ENCODE data around the gene MIS12.
A peak's percentile ranks its signal among the peaks of the same experiment; 100 is the strongest.

The MIS12 gene

DNA sequence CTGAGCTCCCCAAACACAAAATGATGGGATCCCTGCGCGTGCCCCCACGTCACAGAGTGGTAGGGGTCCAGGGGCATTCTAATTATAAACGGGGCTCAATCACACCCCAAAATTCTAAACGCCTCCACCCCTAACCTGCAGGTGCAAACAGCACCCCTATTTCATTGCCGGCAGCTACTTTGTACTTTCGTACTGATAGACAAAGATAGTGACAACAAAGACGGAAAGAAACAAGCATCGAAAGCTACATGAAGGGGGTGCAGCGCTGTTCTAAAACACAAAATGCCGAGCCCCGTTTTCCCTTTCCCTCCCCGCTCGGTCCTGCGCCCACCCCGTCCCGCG lies 13.9 kb downstream of the MIS12 start:
- no peak for DNase-seq (ENCODE audit: low read depth)

DNA sequence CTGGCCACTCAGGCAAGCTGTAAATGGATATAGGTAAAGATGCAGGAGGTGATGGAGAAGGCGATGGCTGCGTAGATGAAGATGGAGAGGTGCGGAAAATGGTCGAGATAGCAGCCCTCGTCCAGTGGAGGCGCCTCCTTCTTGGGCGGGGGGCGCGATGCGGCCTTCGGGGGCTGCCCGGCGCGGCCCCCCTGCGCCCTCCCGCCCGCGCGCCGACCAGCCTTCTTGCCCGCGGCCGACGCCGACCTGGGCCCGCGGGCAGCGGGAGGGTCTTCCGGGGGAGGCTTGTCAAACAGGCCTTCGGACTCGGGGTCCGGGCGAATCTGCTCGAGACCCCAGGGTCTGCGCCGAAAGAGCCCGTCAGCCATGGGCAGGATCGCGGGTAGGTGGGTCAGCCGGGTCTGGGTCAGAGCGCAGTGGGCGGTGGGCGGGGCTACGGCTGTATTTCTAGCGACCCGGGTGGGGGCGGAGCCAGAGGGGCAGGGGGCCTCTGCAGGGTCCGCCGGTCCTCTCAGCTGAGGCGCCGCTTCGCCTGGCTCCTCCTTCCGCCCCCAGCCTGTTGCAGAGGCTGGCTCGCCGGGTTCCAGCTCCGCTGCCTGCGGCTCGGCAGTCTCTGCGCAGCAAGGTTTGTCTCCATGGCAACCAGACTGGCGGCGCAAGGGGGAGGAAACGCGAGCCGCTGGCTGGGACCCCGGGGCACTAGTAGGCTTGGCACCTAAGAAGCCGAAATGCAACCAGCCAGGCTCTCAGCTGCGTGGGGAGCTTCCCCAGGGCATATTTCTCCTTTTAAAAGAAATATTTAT lies 14.4 kb downstream of the MIS12 start:
- DNase-seq (ENCODE audit: low read depth), result peak; percentile 59

DNA sequence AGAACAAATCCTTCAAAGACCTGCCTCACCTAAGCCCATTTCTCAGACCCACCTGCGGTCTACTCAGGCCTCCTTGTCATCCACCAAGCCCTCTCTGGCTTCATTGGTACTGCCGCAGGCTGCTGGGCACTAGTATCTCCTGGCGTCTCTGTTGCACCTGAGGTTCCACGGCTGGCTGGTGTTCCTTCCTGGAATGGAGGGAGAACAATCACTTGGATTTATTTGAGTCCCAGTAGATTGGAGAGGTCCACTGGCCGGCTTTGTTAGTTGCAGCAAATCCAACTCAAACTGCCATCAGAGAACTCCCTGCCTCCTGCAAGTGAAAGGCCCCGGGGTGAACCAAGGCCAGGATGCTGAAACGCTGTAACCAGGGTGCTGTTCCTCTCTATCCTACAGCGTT lies 15.3 kb downstream of the MIS12 start:
- no peak for DNase-seq (ENCODE audit: low read depth)

DNA sequence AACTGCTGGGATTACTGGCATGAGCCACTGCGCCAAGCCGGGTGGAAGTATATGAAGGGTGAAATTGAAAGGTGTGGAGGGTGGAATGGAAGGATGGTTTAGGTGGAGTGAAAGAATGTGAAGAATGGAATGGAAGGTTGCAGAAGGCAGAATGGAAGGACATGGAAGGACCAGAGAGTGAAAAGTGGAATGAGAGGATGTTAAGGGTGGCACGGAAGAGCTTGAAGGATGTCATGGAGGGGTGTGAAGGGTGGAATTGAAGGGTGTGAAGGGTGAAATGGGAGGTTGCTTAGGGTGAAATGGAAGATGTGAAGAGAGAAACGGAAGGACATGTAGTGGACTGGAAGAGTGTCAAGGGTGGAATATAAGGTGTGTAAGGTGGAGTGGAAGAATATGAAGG lies 16.2 kb downstream of the MIS12 start:
- DNase-seq (ENCODE audit: low read depth), result no peak

DNA sequence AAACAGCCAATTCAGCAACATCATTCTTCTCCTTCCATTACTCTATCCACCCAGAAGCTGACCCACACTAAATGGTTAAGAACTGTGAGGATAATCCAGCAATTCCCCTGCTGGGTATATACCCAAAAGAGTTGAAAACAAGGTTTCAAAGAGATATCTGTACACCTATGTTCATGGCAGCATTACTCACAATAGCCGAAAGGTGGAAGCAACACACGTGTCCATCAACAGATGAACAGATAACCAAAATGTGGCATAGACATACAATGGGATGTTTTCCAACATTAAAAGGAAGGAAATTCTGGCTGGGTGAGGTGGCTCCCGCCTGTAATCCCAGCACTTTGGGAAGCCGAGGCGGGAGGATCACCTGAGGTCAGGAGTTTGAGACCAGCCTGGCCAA lies 19.9 kb downstream of the MIS12 start:
- DNase-seq (ENCODE audit: low read depth), result no peak

DNA sequence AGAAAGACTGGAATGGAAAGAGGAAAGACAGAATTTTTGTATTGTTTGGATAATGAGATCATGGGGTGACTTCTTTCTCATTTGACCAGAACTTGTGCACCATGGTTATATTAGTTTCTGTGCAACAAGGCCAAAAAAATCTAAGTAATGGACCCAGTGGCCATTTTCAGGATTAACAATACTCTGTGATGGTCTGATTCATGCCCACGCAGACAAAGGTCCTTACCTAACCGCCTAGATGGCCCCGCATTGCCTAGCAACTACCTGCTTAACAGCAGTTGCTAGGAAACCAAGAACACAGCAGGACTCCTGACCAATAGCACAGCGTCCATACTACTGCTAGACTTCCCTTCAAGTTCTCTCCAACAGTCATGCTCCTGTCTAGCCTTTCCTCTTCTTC lies 22.4 kb downstream of the MIS12 start:
- no peak for DNase-seq (ENCODE audit: low read depth)

DNA sequence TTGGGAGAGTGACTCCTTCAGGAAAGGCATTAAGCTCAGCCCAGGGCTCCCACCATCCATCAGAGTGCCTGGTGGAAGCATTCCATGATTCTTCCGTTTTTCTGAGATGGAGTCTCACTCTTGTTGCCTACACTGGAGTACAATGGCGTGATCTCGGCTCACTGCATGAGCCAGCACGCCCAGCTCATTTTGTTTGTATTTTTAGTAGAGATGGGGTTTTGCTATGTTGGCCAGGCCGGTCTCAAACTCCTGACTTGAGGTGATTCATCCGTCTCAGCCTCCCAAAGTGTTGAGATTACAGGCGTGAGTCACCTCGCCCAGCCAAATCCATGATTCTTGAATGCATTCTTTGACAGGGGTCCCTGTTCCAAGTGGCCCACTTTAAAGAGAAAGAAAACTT lies 23.1 kb downstream of the MIS12 start:
- DNase-seq (ENCODE audit: low read depth), result no peak

DNA sequence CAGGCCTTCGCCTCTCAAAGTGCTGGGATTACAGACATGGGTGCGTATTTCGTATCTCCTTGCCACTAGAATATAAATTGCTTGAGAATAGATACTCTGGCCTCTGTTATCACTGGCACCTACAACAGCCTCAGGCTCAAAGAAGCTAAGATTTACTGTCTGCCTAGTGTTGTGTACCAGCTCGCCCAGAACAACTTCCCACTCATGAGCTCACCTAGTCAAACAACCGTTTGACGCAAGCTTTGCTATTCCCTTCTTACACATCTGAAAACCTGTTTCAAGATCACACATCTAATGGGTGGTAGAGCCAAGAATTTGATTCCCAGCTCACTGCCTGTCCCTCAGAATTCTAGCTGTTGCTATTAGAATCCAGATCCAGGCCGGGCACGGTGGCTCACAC lies 24.4 kb downstream of the MIS12 start:
- DNase-seq (ENCODE audit: low read depth), result no peak

DNA sequence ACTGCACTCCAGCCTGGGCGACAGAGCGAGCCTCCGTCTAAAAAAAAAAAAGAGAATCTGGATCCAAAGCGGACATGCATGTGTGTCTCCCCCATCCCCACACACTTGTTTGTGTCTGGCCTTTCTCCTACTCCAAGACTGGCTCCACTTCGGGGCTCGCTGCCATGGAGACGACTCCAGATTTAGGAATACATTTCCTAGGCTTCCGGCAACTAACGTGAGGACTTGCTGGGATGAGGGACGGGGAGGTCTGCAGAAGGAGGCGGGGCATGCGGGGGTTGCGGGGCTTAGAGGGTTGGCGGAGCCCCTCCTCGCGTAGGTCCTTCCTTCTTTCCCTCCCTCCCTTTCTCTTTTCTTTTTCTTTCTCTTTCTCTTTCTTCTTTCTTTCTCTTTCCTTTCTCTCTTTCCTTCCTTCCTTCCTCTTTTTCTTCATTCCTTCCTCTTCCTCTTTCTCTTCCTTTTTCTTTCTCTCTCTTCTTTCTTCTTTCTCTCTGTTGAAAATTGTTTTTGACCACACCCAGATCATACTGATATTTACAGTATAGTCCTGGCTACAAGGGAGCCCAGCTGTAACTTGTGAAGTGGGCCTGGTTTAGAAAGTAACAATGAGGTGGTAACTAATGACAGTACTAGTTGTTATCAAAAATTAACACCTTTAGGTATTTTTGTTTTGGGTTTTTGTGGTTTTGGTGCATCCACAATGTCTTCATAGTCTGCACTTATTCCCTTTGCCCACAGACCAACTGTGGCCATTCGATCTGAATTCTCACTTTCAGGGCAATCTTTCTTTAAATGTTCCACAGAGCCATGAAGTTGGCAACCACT lies 25.2 kb downstream of the MIS12 start:
- no peak for DNase-seq (ENCODE audit: low read depth)

DNA sequence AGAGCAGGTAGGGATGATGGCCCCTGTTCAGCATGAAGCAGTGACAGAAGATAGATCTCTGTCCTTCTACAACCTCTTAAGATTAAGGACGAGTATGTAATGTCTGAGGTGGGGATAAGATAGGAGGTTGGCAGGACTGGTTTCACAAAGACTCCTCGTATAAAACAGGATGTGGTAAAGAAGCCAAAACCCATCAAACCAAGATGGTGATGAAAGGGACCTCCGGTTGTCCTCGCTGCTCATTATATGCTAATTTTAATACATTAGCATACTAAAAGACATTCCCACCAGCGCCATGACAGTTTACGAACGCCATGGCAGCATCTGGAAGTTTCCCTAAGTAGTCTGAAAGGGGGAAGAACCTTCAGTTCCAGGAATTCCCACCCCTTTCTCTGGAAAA lies 27.3 kb downstream of the MIS12 start:
- no peak for DNase-seq (ENCODE audit: low read depth)

DNA sequence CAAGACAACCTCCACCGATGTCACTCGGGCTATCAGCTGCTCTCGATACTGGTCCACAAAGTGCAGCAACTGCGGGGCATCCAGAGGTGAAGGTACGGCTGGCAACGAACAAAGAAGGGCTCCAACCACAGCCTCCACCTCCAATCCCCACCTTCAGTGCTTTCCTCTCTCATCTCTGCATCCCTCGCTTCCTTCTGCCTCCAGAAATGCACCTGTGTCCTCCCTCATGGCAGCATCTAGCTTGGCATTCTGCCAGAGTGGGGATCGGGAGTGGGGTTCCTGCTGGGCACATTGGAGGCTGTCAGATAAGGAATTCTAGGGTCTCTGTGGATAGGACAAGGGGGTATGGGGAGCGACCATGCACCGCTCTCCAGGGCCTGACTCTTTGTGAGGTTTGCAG lies 28.6 kb downstream of the MIS12 start:
- DNase-seq (ENCODE audit: low read depth), result no peak

DNA sequence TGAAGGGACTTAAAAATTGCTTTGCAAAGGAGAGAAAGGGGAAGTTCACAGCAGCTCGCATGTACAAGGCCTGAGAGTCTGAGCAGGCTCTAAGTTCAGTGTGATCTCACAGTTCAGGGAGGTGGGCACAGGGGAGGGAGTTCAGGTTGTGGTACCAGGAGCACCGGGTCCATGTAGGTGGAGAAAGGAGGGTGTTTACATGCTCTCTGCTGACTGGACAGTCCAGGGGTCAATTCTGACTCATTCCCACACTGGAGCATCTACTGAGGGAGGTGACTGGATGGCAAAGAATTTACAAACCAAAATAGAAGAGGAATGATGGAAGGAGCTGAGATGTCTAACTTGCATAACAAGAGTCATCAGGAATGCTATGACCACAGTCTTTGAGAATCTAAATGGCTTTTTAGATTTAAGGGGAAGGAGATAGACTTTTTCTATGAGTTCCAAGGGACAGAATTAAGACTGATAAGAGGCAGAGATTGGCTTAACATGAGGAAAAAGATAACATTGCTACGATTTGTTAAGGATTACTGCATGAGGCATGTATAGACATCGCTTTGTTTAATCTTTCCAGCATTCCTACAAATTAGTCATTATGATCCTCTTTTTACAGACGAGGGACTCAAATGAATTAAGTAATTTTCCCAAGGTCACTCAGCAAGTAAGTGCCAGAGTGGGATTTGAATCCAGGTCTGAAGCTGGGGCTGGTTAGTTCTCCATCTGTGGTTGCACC lies 29.9 kb downstream of the MIS12 start:
- DNase-seq (ENCODE audit: low read depth), result no peak

DNA sequence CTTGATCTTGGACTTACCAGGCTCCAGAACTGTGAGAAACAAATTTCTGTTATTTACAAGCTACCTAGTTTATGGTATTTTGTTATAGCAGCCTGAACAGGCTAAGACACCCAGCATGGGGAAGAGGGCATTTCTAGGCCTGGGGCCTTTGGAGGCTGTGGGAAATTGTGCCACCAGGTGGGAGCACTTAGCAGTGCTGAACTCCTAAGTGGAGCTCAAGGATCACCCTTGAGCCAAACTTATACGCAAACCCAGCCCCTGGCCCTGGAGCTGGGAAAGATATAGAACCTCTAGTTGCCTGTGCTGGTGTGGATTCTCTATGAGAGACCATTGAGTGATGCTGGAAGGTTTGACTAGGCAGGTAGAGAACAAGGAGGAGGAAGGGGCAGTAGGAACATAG lies 36.1 kb downstream of the MIS12 start:
- no peak for DNase-seq (ENCODE audit: low read depth)

DNA sequence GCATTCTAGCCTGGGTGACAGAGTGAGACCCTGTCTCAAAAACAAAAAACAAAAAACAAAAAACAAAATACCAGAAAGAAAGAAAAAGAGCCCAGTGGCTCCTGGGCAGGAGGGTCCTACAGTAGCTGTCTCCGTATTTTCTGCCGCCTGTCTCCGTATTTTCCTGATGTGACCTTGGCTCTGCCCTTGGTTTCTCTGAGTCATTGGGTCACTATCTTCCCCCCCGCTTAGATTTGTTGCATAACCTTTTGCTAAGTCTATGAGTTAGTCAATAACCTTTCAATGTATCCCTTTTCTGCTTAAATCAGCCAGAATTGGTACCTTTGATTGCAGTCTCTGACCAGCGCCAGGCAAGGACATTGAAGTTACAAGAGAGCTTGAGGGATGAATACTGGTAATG lies 36.9 kb downstream of the MIS12 start:
- no peak for DNase-seq (ENCODE audit: low read depth)

DNA sequence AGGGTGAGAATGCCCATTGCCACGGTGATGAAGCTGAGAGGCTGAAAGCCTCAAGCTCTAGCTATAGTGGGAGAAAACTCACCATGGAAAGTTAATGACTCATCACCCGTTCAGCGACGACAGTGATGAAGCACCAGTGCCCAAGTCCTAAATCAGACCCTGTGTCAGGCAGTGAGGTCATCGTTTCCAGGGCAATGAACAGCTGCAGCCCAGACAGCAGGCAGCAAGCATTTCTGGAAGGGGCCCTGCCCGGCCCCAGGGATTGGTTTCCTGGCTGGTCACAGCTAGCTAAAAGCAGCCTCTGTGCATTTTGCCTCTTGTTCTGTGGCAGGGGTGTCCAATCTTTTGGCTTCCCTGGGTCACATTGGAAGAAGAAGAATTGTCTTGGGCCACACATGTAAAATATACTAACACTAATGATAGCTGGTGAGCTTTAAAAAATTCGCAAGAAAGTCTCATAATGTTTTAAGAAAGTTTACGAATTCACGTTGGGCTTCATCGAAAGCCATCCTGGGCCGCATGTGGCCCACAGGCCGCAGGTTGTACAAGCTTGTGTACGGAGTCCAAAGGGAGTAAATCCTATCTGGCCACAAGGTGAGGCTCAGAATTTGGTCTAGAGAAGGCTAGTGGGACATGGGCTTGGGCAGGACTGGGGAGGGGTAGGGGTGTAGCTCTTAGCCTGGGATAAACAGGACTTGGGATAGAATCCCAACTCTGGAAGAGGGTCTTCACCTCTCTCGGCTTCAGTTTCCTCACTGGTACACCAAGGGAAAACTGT lies 40.6 kb downstream of the MIS12 start:
- peak; percentile 63 for DNase-seq (ENCODE audit: low read depth)

DNA sequence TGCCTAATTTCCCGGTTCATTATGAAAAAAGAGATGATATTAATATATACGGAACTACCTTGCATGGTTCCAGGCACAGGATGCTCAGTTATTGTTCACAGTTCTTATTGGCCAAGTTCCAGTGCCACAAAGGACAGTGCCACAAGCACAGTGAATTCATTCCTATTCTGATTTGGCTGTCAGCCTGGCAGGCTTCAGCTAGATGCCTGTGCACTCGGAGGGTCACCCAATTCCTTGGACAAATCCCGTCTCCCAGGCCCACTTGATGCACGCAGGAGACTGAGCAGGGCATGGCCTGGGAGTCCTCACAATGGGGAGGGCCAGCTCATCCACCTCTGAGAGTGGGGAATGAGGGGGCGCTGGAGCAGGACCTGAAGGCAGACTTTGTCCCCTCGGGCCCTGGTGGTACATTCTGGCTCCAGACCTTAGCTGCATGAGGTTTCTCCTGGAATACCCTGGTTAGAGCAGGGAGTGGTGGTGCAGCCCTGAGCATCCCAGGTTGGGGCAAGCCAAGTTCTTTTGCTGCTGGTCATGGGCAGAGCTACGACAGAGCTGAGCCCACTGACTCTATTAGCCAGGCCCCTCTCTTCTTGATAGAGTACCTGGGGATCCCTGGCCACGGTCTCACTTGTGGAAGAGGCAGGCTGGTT lies 41.4 kb downstream of the MIS12 start:
- no peak for DNase-seq (ENCODE audit: low read depth)

DNA sequence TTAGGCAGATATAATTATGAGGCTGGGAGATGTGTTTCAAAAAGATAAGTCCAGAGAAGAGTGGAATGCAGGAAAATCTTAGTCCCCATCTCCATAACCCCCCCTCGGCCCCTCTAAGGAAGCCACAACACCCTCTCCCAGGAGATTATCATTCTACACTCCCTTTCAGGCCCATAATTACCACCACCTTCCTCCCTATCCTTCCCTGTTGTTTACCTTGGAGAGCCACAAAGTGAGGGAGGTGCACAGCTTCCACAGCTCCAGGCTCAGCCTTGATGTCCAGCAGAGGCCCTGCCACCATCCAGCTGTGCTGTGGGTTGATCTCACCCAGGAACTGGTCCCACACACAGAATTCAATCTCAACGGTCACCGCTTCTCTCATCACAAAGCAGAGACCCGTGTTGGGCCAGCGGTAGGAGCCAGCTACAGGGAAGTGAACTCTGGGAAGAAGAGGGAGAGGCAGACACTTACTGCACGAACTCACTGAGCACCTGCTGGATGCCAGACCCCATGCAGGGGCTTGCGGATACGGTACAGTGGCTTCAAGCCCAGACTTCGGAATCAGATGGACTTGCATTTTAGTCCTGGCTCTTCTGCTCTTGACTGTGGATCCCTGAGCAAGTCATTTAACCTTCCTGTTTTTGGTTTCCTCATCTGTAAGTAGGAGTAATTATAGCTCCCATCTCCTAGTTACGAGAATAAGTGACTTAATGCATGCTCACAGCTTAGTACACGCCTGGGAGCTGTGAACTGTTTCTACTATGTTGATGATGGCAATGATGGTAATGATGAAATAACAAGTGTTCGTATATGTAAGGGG lies 44.1 kb downstream of the MIS12 start:
- DNase-seq (ENCODE audit: low read depth), result no peak

DNA sequence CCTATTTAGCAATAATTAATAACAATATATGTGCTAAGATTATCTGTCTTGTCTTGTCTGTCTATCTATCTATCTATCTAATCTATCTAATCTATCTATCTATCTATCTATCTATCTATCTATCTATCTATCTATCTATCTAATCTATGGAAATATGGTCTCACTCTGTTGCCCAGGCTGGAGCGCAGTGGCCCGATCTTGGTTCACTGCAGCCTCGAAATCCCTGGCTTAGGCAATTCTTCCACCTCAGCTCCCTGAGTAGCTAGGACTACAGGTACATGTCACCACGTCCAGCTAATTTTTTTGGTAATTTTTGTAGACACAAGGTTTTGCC lies 44.7 kb downstream of the MIS12 start:
- DNase-seq (ENCODE audit: low read depth), result no peak

DNA sequence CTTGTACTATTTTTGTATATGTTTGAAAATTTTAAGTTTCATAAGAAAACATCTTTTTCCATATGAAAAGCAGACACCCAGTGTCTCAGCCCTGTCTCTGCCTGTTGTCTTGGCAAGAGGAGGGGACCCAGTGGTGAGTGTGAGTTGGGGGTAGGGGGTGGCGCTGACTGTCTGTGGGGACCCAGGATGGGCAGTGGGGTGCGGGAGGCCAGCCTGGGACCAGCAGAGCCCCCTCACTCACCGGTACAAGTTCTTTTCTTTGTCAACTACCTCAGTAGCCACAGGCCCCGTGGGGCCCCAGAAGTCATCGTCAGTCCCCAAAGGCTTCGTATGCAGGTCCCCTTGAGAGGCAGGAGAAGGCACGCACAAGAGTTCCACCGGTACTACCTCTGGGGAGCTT lies 46.2 kb downstream of the MIS12 start:
- DNase-seq (ENCODE audit: low read depth), result no peak

DNA sequence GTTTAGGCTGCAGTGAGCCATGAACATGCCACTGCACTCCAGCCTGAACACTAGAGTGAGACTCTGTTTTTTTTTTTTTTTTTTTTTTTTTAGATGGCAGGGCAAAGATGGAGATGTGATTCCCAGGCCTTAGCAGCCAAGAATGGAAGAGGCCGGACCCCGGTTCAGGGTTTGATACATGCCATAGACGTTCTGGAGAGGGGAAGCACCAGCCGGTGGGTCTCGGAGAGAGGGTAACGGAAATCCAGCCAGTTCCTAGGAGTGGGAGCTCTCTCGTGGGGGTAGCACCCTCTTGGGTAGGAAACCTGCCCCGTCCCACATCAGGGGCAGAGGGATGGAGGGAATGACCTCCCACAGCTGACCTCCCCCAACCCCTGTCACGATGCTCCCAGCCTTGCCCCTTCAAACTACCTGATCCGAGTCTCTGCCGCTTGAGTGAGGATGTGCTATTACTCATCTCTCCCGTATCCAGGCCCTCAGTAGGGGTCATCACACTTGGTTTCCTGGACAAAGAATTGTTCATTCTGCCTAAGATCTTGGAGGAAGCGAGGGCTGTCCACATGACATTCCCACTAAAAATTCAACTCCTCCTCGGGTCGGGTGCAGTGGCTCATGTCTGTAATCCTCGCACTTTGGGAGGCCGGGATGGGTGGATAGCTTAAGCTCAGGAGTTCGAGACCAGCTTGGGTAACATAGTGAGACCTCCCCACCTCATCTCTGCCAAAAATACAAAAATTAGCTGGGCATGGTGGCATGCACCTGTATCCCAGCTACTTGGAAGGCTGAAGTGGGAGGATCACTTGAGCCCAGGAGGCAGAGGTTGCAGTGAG lies 47.3 kb downstream of the MIS12 start:
- DNase-seq (ENCODE audit: low read depth), result no peak

Data from activated T-cell treated with anti-CD3 and anti-CD28 coated beads for 24 hours (primary cell).